GM18498 (cell line): Measurements from ENCODE around the gene IL10RB.

ENCODE experiments used
- ATAC-seq: cut with Tn5 transposase; IDR thresholded peaks from one replicate; pipeline ENCODE4 v1.9.1; 2021; ENCODE audit warnings: mild to moderate bottlenecking, moderate library complexity; ENCODE audit not compliant: unreplicated experiment

The IL10RB gene

DNA sequence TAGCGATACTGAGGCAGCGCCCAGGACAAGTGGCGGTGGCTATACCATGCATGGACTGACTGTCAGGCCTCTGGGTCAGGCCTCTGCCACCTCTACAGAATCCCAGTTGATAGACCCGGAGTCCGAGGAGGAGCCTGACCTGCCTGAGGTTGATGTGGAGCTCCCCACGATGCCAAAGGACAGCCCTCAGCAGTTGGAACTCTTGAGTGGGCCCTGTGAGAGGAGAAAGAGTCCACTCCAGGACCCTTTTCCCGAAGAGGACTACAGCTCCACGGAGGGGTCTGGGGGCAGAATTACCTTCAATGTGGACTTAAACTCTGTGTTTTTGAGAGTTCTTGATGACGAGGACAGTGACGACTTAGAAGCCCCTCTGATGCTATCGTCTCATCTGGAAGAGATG lies 3.2 kb upstream of the IL10RB start:
- ATAC-seq, result no peak

DNA sequence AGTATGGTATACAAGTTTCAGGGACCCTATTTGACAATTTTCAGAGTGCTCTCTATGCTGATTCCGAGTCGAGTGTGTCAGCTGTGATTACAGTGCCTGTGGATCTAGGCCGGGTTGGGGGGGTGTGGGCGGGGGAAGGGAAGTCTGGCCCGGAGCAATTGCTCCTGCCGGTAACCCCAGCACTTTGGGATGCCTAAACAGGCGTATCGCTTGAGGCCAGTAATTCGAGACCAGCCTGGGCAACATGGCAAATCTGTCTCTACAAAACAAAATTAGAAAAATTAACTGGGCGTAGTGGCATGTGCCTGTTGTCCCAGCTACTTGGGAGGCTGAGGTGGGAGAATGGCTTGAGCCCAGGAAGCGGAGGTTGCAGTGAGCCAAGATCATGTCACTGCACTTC lies 1.6 kb upstream of the IL10RB start:
- ATAC-seq, result no peak

DNA sequence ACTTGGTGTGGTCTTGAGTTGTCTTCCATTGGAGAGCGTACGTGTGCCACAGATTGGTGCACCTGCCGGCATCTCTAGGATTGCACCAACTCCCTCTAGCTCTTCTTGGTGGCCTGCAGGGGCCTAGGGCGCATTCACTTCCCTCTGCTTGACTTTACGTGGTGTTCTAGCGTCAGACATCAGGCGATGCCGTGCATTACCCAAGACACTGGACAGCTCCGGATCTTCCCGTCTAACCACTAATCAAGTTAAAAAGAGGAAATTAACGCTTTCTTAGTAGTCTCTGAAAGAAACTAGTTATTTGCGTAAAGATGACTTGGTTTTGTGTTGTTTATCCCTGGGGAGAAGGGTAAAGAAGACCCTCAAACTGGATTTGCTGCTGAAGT lies 510 bp upstream of the IL10RB start:
- peak; percentile 24 for ATAC-seq

DNA sequence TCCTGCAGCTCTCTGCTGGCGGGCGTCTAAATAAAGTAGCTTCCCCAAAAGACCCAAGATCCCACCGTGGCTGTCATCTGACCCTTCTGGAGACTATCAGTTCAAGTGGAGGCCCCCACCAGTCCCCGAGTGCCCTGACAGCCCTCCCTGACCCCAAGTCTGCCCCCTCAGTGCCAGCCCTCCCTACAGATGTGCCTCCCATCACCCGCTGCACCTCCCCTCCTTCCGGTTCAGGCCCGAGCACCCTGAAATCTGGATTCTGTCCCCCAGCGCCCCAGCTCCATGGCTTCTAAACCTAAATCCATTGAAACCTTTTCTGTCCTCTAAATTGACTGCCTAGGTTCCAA lies 595 bp downstream of the IL10RB start:
- no peak for ATAC-seq

DNA sequence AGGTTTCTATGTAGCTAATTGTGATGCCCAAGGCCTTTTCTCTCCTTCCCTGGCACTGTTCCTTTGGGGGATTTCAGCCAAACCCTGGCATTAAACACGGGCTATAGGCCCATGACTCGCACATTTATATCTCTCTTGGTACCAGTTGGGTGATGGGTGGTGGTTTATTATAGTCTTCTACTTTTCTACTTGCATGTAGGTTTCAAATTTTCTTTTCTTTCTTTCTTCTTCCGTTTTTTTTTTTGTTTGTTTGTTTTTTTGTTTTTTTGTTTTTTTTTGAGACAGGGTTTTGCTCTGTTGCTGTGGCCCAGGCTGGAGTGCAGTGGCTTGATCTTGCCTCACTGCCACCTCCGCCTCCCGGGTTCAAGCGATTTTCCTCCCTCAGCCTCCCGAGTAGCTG lies 1.1 kb downstream of the IL10RB start:
- ATAC-seq, result no peak

DNA sequence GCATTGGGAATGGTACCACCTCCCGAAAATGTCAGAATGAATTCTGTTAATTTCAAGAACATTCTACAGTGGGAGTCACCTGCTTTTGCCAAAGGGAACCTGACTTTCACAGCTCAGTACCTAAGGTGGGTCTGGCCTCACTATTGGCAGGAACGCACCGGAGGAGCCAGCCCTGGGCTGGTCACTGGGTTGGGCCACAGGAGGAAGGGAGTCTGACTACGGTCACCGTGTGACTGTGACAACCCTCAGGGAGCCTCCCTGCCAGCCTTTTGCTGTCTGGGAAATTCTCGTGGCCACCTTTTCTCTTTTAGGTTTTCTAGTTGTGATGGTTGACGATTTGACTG lies 2.2 kb downstream of the IL10RB start:
- ATAC-seq, result peak; percentile 13

DNA sequence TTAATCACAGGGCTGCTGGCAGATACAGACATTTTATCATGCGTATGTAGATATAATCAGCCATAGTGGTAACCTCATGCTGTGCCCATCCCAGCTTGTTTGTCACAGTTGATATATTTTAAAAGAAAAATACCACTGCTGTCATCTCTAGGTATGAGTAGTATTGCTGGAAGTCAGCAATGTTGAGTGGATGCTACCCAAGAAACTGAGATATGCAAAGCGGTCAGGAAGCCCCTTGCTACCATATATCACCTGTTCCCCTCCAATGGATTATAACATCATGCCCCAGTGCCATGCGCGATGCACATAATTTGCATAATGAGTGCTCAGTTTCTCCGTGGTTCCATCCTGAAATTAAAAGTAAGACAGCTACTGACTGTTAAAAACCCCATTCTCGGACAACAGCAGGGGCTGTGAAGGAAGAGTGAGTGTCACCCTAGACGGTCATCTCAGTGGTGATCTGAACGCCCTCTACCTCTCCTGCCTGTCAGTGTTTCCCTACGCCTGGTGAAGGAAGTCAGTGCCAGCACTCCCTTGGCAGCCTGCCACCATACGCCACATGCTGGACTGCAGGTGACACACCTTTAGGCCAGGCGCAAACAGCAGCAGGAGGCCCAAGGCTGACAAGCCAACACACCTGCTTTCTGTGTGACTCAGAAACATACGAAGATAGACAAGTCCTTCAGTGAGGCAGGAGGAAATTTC lies 2.7 kb downstream of the IL10RB start:
- peak; percentile 62 for ATAC-seq

DNA sequence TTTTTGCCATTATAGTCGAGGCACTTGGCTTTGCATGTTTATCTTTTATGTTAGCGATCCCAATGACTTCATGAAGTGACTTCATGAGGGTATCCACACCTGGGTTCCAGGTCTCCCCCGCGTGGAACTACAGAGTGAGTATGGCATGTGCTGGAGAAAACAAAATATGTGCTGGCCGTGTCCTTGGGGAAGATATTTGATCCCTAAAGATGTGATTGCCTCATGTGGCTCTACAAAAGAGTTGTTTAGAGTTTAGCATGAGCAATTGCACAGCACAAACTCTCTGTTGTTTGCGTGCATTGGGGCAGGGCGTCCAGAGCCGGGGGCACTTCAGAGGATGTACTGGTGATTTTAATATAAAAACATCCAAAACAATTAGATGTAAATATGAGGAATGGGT lies 4.8 kb downstream of the IL10RB start:
- ATAC-seq, result no peak

DNA sequence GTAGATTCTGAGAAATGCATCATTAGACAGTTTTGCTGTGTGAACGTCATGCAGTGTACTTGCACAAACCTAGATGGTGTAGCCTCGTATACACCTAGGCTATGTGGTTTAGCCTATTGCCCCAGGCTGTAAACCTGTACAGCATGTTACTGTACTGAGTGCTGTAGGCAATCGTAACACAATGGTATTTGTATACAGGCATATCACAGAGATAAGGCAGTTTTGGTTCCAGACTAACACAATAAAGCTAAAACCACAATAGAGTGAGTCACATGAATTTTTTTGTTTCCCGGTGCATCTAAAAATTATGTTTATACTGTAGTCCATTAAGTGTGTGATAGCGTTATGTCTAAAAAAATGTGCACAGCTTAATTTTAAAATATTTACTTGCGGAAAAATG lies 6.9 kb downstream of the IL10RB start:
- ATAC-seq, result no peak

DNA sequence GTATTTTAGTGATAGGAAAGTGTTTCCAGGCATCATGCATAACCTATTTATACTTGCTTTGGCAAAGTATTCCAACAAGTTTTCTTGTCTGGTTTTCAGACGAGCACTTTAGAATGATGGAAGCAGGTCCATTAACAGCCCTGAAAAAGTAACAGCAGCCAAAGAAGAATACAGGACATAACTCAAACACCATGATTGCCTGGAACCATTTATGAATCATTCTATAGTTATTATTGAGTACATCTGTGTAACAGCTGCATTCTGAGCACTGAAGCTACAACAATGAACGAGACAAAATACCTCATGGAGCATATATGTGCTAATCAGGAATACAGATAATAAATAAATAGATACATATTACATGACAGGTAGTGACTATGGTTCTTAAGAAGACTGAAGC lies 12.6 kb downstream of the IL10RB start:
- no peak for ATAC-seq

DNA sequence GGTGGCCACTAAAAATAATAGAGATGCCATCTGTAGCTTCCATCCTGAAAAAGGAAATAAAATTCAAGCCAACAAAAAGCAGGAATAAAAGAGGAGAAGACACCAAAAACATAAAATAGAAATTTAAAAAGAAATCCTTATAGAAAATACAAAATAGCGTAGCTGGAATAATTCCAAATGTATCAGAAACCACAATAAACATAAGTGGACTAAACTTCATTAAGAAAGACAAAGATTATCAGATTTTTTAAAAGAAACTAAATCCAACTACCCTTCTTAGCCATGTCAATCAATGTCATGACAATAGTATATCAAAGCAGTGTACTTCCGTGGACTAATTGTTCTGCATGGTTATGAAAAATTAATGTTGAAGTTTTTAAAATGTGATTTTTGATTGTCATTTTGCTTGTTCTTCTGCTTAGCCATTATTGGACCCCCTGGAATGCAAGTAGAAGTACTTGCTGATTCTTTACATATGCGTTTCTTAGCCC lies 13.2 kb downstream of the IL10RB start:
- no peak for ATAC-seq

DNA sequence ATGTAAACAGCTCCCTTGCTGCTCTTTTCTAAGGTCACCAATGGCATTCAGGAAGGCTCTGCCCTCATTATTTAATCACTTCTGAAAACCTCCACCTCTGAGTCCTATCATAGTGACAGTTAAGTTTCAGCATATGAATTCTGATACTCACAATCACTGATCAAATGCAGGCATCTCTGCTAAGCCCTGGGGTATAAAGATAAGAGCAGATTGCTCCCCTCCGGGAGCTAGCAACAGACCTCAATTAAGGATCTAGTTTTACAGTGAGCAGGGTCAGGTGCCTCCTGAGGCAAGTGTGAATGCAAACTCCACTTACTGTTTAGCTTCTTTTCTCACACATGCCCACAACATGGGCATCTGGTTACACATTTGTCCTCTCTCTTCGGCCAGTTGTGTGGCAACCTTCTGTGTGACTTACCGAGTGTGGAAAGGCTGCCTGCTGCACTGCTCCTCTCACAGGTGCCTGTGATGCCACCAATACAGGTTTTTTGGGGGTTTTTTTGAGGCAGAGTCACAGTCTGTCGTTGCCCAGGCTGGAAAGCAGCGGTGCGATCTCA lies 15.0 kb downstream of the IL10RB start:
- ATAC-seq, result no peak

DNA sequence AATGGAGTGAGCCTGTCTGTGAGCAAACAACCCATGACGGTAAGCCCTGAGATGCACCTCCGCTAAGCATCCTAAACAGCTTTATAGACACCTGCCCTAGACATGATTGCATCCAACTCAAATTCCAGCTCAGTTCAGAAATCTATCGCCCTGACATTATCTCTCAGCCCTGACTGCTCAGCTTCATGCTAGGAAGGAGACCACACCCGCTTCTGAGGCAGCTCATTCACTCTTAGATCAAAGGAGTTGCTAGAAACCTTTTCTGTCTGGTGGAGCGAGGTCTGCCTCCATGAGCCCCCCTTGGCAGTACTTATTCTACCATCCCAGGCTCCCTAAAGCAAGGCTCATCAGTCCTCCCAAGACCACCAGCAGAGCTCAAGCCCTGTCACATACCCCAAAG lies 17.0 kb downstream of the IL10RB start:
- ATAC-seq, result no peak

DNA sequence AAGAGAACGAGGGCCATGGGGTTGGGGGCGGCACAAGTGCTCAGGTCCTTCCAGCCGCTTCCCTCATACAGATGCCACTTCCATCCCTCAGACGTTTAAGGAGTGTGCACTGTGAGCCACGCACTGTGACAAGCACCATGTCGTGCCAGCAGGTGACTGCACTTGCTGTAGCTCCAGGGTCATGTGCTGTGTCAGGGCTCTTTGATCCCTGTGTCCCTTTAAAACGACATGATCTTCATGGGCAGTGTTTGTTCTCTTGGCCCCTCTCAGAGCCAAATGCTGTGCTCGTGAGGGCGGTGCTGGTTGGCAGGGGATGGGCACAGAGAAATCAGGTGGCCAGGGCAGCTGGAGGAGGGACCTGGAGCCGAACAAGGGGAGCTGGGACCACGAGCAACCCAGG lies 19.9 kb downstream of the IL10RB start:
- no peak for ATAC-seq

DNA sequence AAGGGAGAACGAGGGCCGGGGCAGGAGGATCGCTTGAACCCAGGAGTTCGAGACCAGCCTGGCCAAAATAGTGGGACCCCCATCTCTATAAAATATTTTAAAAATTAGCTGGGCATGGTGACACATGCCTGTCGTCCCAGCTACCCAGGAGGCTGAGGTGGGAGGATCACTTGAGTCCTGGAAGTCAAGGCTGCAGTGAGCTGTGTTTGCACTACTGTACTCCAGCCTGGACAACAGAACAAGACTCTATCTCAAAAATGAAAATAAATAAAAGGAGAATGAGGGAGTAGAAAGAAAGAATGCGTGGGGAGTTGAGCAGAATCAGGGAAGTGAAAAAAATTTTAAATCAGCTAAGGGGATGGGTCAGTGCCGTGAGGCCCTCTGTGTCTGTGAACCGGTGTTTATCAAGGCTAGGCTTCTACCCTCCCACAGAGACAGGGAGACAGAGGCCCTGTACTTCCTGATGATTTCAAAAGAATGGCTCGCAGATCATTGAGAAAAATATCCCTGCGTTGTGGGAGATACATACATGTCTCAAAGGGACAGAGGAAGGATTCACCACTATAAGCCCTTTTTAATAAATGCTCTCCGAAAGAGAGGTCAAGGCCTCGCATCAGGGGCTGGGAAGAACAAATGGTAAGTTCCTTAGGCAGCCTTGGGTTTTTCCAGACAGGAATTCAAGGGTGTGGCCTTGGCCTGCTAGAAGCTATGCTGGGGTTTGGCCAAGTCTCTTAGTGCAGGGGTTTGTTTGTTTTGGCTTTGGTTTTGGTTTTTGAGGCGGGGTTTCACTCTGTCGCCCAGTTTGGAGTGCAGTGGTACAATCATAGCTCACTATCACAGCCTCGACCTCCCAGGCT lies 20.7 kb downstream of the IL10RB start:
- ATAC-seq, result no peak

DNA sequence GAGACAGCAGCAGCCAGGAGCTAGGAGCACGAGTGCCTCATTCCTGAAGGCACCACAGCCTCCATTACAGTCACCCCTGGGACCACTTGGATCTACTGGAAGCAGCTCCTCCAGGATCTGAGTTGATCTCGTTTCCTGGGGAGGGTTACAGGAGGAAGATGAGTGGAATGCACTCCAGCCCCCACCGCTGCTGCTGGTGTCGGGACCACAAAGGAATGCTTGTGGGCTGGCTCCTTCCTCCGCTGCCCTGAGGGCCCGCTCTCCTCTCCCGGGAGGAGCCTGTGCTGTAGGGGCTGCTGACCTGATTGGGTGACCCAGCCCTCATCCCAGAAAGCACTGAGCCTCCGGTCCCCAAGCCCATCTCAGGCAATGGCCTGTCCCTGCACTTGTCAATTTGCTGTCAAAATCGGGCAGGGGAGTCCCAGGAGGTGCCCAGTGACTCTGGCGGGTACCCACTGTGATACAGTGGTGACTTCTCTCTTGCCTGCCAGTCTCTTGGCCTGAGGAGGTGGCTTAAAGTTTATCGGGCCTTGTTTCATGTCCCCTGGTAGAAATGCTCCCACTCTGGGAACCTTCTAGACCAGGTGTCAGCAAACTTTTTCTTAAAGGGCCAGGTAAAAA lies 23.1 kb downstream of the IL10RB start:
- no peak for ATAC-seq

DNA sequence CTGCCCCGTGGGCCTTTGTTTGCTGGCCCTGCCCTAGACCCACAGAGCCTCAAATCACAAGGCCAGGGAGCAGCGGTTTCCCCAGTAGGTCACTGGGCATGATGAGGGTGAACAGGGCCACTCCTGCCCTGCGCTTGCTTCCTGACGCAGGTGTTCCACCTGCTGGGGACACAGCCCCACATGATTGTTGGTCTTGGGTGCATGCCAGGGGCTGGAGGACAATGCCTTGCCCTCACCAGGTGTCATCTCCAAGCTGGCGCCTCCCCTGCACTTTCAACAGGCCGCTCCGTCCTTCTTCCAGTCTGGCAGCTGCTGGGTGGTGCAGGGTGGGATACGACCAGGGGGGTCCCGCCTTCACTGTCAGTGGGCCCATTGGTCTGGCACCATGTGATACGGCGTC lies 24.3 kb downstream of the IL10RB start:
- no peak for ATAC-seq

DNA sequence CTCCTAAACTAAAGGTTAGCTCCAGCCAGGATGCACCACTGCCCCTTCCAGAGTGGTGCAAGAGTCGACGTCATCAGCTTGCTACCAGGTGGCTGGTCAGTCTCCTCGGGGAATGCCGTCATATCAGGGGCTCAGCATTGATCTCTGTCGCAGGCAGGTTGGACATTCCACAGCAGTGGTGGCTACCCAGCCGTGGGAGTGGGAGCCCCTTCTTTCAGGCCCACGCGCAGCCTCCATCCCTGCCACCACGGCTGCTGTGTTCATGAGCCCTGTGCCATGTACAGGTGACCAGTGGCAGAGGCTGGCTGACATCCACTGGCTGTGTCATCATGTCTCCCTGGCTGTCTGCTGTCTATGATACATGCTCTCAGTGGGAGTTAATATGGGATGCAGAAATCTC lies 25.5 kb downstream of the IL10RB start:
- no peak for ATAC-seq

DNA sequence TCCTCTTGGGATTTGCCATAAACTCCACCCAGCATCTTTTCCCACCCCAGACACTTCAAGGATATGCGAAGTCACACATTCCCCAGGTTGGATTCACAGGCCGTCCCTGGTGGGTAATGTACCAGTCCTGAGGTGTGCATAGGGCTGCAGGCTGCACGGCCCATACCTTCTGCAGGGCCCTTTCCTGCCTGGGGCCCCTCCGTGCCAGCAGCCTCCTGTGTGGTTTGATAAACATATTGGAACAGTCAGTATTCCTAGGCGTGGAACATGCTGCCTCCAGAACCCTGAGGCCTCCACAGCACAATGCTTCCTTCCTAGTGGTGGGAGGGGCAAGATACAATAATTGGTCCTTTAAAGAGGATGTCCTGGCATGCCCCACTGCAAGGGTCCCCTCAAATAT lies 26.6 kb downstream of the IL10RB start:
- ATAC-seq, result no peak

DNA sequence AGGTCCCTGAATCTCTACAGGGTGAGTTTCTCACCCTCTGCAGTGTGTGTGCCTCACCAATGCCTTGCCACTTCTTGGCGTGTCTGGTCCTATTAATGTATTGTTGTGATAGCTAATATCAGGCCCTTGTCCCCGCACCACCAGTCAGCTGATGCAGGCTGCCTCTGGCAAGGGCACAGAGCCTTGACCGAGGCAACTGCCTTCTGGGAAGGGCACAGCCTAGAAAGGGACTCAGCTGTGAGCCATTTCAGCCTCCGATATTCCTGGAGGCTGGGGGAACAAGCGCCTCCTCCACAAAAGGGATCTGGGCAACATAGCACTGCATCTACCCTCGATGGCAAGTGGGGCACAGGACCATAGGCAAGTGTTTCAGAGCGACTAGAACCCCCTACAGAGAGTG lies 27.0 kb downstream of the IL10RB start:
- no peak for ATAC-seq

DNA sequence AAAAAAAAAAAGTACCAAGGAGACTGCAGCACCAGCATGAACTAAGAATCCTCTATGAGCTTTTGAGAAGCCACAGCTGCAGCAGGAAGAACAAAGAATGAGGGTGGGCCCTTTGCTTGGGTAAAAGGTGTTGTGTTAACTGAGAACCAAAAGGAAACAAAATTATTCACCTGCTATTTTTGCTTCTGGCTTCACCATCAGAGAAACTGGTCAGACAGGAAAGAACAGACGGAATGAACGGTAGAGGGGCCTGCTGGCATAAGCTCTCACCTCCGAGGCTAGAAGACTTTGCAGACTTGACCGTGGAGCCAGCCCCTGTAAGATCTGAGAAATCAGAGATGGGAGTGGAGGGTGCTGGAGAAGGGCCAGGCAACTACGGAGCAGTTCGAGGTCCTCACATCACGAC lies 27.6 kb downstream of the IL10RB start:
- no peak for ATAC-seq

DNA sequence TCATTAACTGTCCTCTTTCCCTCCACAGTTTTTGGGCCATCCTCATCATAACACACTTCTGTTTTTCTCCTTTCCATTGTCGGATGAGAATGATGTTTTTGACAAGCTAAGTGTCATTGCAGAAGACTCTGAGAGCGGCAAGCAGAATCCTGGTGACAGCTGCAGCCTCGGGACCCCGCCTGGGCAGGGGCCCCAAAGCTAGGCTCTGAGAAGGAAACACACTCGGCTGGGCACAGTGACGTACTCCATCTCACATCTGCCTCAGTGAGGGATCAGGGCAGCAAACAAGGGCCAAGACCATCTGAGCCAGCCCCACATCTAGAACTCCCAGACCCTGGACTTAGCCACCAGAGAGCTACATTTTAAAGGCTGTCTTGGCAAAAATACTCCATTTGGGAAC lies 30.0 kb downstream of the IL10RB start:
- no peak for ATAC-seq
